Keratinocyte (primary cell): Measurements from ENCODE around the gene NEURL4.
"Not testable (repeated sequence)": the region's sequence is repeated elsewhere in the genome, so short reads cannot be mapped to it uniquely, and the experiment has no call there.

Experiments
- CTCF ChIP-seq, 3 experiments: IDR thresholded peaks in 1 of 3; conservative IDR thresholded peaks in 1 of 3; optimal IDR thresholded peaks in 1 of 3; 2 replicates in 2 of 3; 3 replicates in 1 of 3; pipeline versions ENCODE3 to v1.5.1; 2011; ENCODE audit warnings: low read length in 3 of 3, mild to moderate bottlenecking in 3 of 3, moderate library complexity in 2 of 3, control low read depth in 1 of 3, inconsistent platforms in 1 of 3; ENCODE audit not compliant: insufficient read depth in 2 of 3; ENCODE audit errors: extremely low read depth in 1 of 3
- EZH2 ChIP-seq: IDR thresholded peaks from one replicate; pipeline ENCODE4 v1.6.1; 2012; ENCODE audit warnings: inconsistent platforms, mild to moderate bottlenecking, low read length, moderate library complexity

- not testable (repeated sequence) for TF ChIP-seq EZH2; CTCF (optimal IDR thresholded peaks at IDR 0.05 in 1 of 3, IDR thresholded peaks at IDR 0.05 in 1 of 3, conservative IDR thresholded peaks at IDR 0.05 in 1 of 3; ENCODE audit: extremely low read depth in 1 of 3, insufficient read depth in 2 of 3, low read length in 3 of 3)
These were observed 36.8 kb upstream of the NEURL4 start for GRCh38 chr17:7365963-7366362.
